Measurements from ENCODE around the gene TFF2. TPM values are rescaled to one million over a fixed set of nuclear protein-coding genes. Genes with fewer than 3 reads are reported as not detected.

The TFF2 gene
- total RNA-seq, 4 donors from 2014 or later: 0.68 TPM; not detected in 3

DNA sequence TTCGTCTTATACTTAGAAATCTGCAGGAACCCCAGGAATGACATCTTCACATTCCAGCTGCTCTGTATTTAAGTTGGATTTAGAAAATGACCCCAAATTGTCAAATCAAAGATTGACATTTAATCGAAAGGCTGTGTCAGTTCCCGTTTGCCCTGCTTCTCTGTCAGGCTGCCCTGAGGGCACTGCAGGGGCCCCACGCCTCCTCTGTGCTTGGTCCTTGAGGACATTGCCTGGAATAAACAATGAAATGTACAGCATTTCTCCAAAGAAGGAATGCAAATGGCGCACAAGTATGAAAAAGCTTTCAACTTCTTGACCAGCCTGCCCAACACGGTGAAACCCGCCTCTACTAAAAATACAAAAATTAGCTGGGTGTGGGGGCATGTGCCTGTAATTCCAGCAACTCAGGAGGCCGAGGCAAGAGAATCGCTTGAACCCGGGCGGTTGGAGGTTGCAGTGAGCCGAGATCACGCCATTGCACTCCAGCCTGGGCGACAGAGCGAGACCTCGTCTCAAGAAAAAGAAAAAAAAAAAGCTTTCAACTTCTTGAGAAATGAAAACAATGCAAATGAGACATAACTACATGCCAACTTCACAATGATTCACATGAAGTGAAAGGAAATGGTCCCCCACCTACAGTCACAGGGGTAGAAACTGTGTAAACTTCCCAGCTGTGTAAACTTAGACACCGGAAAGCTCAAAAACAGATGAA, 42.1 kb upstream of the TFF2 start:
- Histone ChIP-seq H3K36me3 (no peaks in the 10 kb centered on the region), H3K4me3 (no peak overlapping the region), H3K9me3 (no peaks in the 10 kb centered on the region), H3K27ac (no peak overlapping the region), H3K27me3 (no peaks in the 10 kb centered on the region), H3K4me1 (peaks cover 0 to 6% (median 1%) of the 10 kb centered on the region in 4 donors)
- 79 to 88% methylated on average over 15 to 17 of the region's 17 CpGs for WGBS, 2 donors (ENCODE audit: low coverage in 1 of 2)
- DNase-seq: no peak
- in situ Hi-C loops (cut with MboI; ENCODE audit: low pct_ligation_motif_present in 1 of 4, low pct_unique_long_range_greater_than_20kb in 1 of 4, low sequenced_read_pairs in 3 of 4) (no loop called here), intact Hi-C loops (cut with DNase I; ENCODE audit: low total_unique reads) (no loop called here)
- no peak for TF ChIP-seq POLR2AphosphoS5 (IDR thresholded peaks at IDR 0.05)
- TF ChIP-seq, protein P1, sequence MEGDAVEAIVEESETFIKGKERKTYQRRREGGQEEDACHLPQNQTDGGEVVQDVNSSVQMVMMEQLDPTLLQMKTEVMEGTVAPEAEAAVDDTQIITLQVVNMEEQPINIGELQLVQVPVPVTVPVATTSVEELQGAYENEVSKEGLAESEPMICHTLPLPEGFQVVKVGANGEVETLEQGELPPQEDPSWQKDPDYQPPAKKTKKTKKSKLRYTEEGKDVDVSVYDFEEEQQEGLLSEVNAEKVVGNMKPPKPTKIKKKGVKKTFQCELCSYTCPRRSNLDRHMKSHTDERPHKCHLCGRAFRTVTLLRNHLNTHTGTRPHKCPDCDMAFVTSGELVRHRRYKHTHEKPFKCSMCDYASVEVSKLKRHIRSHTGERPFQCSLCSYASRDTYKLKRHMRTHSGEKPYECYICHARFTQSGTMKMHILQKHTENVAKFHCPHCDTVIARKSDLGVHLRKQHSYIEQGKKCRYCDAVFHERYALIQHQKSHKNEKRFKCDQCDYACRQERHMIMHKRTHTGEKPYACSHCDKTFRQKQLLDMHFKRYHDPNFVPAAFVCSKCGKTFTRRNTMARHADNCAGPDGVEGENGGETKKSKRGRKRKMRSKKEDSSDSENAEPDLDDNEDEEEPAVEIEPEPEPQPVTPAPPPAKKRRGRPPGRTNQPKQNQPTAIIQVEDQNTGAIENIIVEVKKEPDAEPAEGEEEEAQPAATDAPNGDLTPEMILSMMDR (IDR thresholded peaks at IDR 0.05): no peak
- TF ChIP-seq POLR2A (IDR thresholded peaks at IDR 0.05): no peak
- no peak for TF ChIP-seq EP300 (IDR thresholded peaks at IDR 0.05; ENCODE audit: low read depth)

DNA sequence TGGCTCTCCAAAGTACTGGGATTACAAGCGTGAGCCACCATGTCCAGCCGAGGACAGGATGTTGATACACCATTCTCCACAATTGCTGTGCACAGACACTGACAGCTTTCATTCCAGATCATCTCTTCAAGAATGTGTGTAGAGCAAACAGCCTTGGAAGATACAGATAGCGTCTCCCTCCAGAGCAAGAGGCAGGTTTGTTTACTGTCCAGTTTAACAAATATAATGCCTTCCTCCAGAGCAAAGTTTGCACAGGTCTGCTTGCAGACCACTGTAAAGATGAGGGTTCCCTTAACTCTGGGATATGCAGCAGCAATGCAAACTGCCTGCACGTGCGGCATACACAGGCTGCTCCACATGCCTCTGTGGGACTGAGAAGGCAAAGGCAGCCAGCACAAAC, 40.5 kb upstream of the TFF2 start:
- TF ChIP-seq, protein P1 (IDR thresholded peaks at IDR 0.05): no peak
- TF ChIP-seq EP300 (IDR thresholded peaks at IDR 0.05; ENCODE audit: low read depth) (no peak), POLR2AphosphoS5 (IDR thresholded peaks at IDR 0.05) (no peak), POLR2A (IDR thresholded peaks at IDR 0.05) (no peak)
- Histone ChIP-seq H3K4me3 (no peak overlapping the region), H3K36me3 (no peaks in the 10 kb centered on the region), H3K27me3 (no peaks in the 10 kb centered on the region), H3K9me3 (no peaks in the 10 kb centered on the region), H3K27ac (no peak overlapping the region), H3K4me1 (peaks cover 0 to 6% (median 1%) of the 10 kb centered on the region in 4 donors)
- intact Hi-C loops (cut with DNase I; ENCODE audit: low total_unique reads) (no loop called here), in situ Hi-C loops (cut with MboI; ENCODE audit: low pct_ligation_motif_present in 1 of 4, low pct_unique_long_range_greater_than_20kb in 1 of 4, low sequenced_read_pairs in 3 of 4) (no loop called here)
- 80 to 82% methylated on average over 2 to 5 of the region's 5 CpGs for WGBS, 2 donors (ENCODE audit: low coverage in 1 of 2)
- no peak for DNase-seq

DNA sequence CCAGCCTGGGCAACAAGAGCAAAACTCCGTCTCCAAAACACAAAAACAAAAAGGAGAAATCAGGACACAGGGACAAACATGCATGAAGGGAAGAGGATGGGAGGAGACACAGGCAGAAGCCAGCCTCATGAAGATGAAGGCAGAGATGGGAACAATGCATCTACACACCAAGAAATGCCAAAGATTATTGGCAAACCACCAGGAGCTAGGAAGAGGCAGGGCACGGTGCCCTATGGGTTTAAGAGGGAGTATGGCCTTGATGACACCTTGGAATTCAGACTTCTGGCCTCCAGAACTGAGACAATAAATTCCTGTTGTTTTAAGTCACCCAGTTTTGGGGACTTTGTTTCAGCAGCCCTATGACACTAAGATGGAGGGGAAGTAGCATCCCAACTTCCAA, 39.9 kb upstream of the TFF2 start:
- Histone ChIP-seq H3K36me3 (no peaks in the 10 kb centered on the region), H3K27ac (no peak overlapping the region), H3K9me3 (no peaks in the 10 kb centered on the region), H3K4me1 (peaks cover 0 to 10% (median 1%) of the 10 kb centered on the region in 4 donors), H3K27me3 (no peaks in the 10 kb centered on the region), H3K4me3 (no peak overlapping the region)
- in situ Hi-C loops (cut with MboI; ENCODE audit: low pct_ligation_motif_present in 1 of 4, low pct_unique_long_range_greater_than_20kb in 1 of 4, low sequenced_read_pairs in 3 of 4): no loop called here
- TF ChIP-seq EP300 (IDR thresholded peaks at IDR 0.05; ENCODE audit: low read depth) (no peak), POLR2AphosphoS5 (IDR thresholded peaks at IDR 0.05) (no peak), POLR2A (IDR thresholded peaks at IDR 0.05) (no peak)
- TF ChIP-seq, protein P1 (IDR thresholded peaks at IDR 0.05): no peak
- intact Hi-C loops (cut with DNase I; ENCODE audit: low total_unique reads): no loop called here
- DNase-seq: no peak
- 60 to 78% methylated on average over 1 to 2 of the region's 2 CpGs for WGBS, 2 donors (ENCODE audit: low coverage in 1 of 2)

DNA sequence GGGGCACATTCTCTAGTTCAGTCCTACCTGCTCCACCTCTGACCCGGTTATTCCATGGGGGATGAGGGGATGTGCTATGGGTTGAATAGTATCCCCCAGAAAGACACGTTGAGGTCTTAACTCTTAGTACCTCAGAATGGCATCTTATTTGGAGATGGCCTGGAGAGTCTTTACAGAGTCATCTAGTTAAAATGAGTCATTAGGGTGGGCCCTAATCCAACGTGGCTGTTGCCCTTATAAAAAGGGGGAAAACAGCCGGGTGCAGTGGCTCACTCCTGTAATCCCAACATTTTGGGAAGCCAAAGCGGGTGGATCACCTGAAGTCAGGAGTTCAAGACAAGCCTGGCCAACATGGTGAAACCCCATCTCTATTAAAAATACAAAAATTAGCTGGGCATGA, 39.4 kb upstream of the TFF2 start:
- no peaks in the 10 kb centered on the region for H3K9me3 ChIP-seq
- in situ Hi-C loops (cut with MboI; ENCODE audit: low pct_ligation_motif_present in 1 of 4, low pct_unique_long_range_greater_than_20kb in 1 of 4, low sequenced_read_pairs in 3 of 4): no loop called here
- peaks cover 0 to 15% (median 1%) of the 10 kb centered on the region in 4 donors for H3K4me1 ChIP-seq
- WGBS, 2 donors (ENCODE audit: low coverage in 1 of 2): 68 to 70% methylated on average over 2 to 5 of the region's 5 CpGs
- H3K27ac ChIP-seq: no peak overlapping the region
- no peaks in the 10 kb centered on the region for H3K27me3 ChIP-seq
- DNase-seq: no peak
- intact Hi-C loops (cut with DNase I; ENCODE audit: low total_unique reads): no loop called here
- H3K4me3 ChIP-seq: no peak overlapping the region
- no peaks in the 10 kb centered on the region for H3K36me3 ChIP-seq
- no peak for TF ChIP-seq EP300 (IDR thresholded peaks at IDR 0.05; ENCODE audit: low read depth)
- TF ChIP-seq POLR2A (IDR thresholded peaks at IDR 0.05): no peak
- TF ChIP-seq POLR2AphosphoS5 (IDR thresholded peaks at IDR 0.05): no peak
- TF ChIP-seq, protein P1 (IDR thresholded peaks at IDR 0.05): no peak

Measured in transverse colon (tissue), 4 donors.